GM10248 (cell line): Measurements from ENCODE around the gene TLE4.

ENCODE experiments used
- CTCF ChIA-PET: fragments of 300-600 bp; sonication (Branson Sonifier 250); formaldehyde crosslinking; extraction: SDS; loops from one replicate; lab custom pipeline; 2021; ENCODE audit warnings: antibody characterized with exemption; lab: Yijun Ruan, JAX
- POLR2A ChIA-PET: fragments of 350-650 bp; sonication (Branson Sonifier 250); formaldehyde crosslinking; extraction: SDS; loops from one replicate; lab custom pipeline; 2020; ENCODE audit warnings: antibody characterized with exemption; lab: Yijun Ruan, JAX
- DNase-seq: peaks from one replicate; pipeline ENCODE4 v3.0.0; 2012; ENCODE audit errors: extremely low spot score
- CTCF ChIP-seq: IDR thresholded peaks from 2 replicates; pipeline ENCODE4 v1.5.1; 2012; ENCODE audit warnings: mild to moderate bottlenecking, low read depth; ENCODE audit errors: extremely low read depth, missing control alignments, control extremely low read depth

The TLE4 gene

GRCh38 chr9:79699479-79699878 is 127.7 kb downstream of the TLE4 start:
- TF ChIP-seq CTCF = no peak
- ChIA-PET POLR2A (no interaction called here), CTCF (interaction anchor here (1.4 kb wide), 1 partner anchor 23 kb away, joined by 3 read pairs; no protein-coding TSS in a partner anchor)
- DNase-seq = no peak

- ChIA-PET CTCF (interaction anchor here (1.1 to 1.4 kb wide), 2 partner anchors 15 to 24 kb away, joined by 3 read pairs; no protein-coding TSS in a partner anchor), POLR2A (no interaction called here)
- DNase-seq = no peak
- no peak for TF ChIP-seq CTCF
These were observed 129.0 kb downstream of the TLE4 start for GRCh38 chr9:79700607-79701360.

- CTCF ChIA-PET = no interaction called here
- POLR2A ChIA-PET = no interaction called here
- no peak for TF ChIP-seq CTCF
- no peak for DNase-seq
These were observed 129.9 kb downstream of the TLE4 start for GRCh38 chr9:79701651-79702050.

- ChIA-PET CTCF (interaction anchor here (1.0 to 2.4 kb wide), 3 partner anchors 8 to 13 kb away, joined by 4 to 9 read pairs (median 8); no protein-coding TSS in a partner anchor), POLR2A (no interaction called here)
- no peak for DNase-seq
- TF ChIP-seq CTCF = no peak
These were observed 133.9 kb downstream of the TLE4 start for GRCh38 chr9:79705704-79706103.

GRCh38 chr9:79706512-79706911 is 134.7 kb downstream of the TLE4 start:
- no peak for DNase-seq

GRCh38 chr9:79707589-79707988 is 135.8 kb downstream of the TLE4 start:
- TF ChIP-seq CTCF = no peak
- no peak for DNase-seq
- CTCF ChIA-PET = interaction anchor here (1.8 kb wide), 1 partner anchor 16 kb away, joined by 7 read pairs; no protein-coding TSS in a partner anchor
- POLR2A ChIA-PET = no interaction called here

More at GRCh38 chr9:79706512-79706911, 134.7 kb downstream of the TLE4 start:
- CTCF ChIA-PET = no interaction called here
- POLR2A ChIA-PET = no interaction called here
- no peak for TF ChIP-seq CTCF
